ENCODE data around the gene TET2.

Gene TET2

GRCh38 chr4:105230287-105230686 is 83.6 kb downstream of the TET2 start:
- no peaks in the 10 kb centered on the region for H3K4me1 ChIP-seq
- H2AFZ ChIP-seq, result no peak overlapping the region
- no peak overlapping the region for H3K9ac ChIP-seq
- H3K36me3 ChIP-seq (ENCODE audit: control insufficient read depth, insufficient read depth, low read length), result no peaks in the 10 kb centered on the region
- H3K4me2 ChIP-seq (ENCODE audit: low read length), result no peak overlapping the region
- no peak overlapping the region for H3K4me3 ChIP-seq (ENCODE audit: low read depth, low read length)
- peaks cover 2% of the 10 kb centered on the region for H3K79me2 ChIP-seq
- H3K27me3 ChIP-seq (ENCODE audit: control insufficient read depth, insufficient read depth, low read length), result no peaks in the 10 kb centered on the region
- no peak overlapping the region for H3K27ac ChIP-seq
- TF ChIP-seq CTCF (IDR thresholded peaks at IDR 0.05), result no peak
- H3K9me3 ChIP-seq (ENCODE audit: control insufficient read depth, low read length), result no peaks in the 10 kb centered on the region

GRCh38 chr4:105232374-105232773 is 85.7 kb downstream of the TET2 start:
- Histone ChIP-seq H2AFZ (no peak overlapping the region), H3K27ac (no peak overlapping the region), H3K4me3 (ENCODE audit: low read depth, low read length) (no peak overlapping the region), H3K27me3 (ENCODE audit: control insufficient read depth, insufficient read depth, low read length) (no peaks in the 10 kb centered on the region), H3K79me2 (peaks cover 2% of the 10 kb centered on the region), H3K4me2 (ENCODE audit: low read length) (no peak overlapping the region), H3K9ac (no peak overlapping the region), H3K9me3 (ENCODE audit: control insufficient read depth, low read length) (no peaks in the 10 kb centered on the region), H3K4me1 (no peaks in the 10 kb centered on the region), H3K36me3 (ENCODE audit: control insufficient read depth, insufficient read depth, low read length) (no peaks in the 10 kb centered on the region)
- no peak for TF ChIP-seq CTCF (IDR thresholded peaks at IDR 0.05)

DNA sequence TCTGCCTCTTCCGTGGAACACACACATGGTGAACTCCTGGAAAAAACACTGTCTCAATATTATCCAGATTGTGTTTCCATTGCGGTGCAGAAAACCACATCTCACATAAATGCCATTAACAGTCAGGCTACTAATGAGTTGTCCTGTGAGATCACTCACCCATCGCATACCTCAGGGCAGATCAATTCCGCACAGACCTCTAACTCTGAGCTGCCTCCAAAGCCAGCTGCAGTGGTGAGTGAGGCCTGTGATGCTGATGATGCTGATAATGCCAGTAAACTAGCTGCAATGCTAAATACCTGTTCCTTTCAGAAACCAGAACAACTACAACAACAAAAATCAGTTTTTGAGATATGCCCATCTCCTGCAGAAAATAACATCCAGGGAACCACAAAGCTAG is 87.9 kb downstream of the TET2 start:
- H3K9ac ChIP-seq, result no peak overlapping the region
- peaks cover 2% of the 10 kb centered on the region for H3K79me2 ChIP-seq
- H3K27me3 ChIP-seq (ENCODE audit: control insufficient read depth, insufficient read depth, low read length), result no peaks in the 10 kb centered on the region
- H3K27ac ChIP-seq, result no peak overlapping the region
- no peaks in the 10 kb centered on the region for H3K36me3 ChIP-seq (ENCODE audit: control insufficient read depth, insufficient read depth, low read length)
- H3K4me3 ChIP-seq (ENCODE audit: low read depth, low read length), result no peak overlapping the region
- no peaks in the 10 kb centered on the region for H3K9me3 ChIP-seq (ENCODE audit: control insufficient read depth, low read length)
- no peak overlapping the region for H2AFZ ChIP-seq
- H3K4me2 ChIP-seq (ENCODE audit: low read length), result no peak overlapping the region
- H3K4me1 ChIP-seq, result no peaks in the 10 kb centered on the region
- TF ChIP-seq CTCF (IDR thresholded peaks at IDR 0.05), result no peak

DNA sequence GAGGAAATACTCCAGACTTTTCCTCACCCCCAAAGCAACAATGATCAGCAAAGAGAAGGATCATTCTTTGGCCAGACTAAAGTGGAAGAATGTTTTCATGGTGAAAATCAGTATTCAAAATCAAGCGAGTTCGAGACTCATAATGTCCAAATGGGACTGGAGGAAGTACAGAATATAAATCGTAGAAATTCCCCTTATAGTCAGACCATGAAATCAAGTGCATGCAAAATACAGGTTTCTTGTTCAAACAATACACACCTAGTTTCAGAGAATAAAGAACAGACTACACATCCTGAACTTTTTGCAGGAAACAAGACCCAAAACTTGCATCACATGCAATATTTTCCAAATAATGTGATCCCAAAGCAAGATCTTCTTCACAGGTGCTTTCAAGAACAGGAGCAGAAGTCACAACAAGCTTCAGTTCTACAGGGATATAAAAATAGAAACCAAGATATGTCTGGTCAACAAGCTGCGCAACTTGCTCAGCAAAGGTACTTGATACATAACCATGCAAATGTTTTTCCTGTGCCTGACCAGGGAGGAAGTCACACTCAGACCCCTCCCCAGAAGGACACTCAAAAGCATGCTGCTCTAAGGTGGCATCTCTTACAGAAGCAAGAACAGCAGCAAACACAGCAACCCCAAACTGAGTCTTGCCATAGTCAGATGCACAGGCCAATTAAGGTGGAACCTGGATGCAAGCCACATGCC is 89.7 kb downstream of the TET2 start:
- no peak overlapping the region for H3K9ac ChIP-seq
- no peak overlapping the region for H3K27ac ChIP-seq
- TF ChIP-seq CTCF (IDR thresholded peaks at IDR 0.05), result no peak
- no peak overlapping the region for H2AFZ ChIP-seq
- no peaks in the 10 kb centered on the region for H3K9me3 ChIP-seq (ENCODE audit: control insufficient read depth, low read length)
- H3K4me1 ChIP-seq, result no peaks in the 10 kb centered on the region
- H3K4me3 ChIP-seq (ENCODE audit: low read depth, low read length), result no peak overlapping the region
- no peaks in the 10 kb centered on the region for H3K27me3 ChIP-seq (ENCODE audit: control insufficient read depth, insufficient read depth, low read length)
- no peaks in the 10 kb centered on the region for H3K36me3 ChIP-seq (ENCODE audit: control insufficient read depth, insufficient read depth, low read length)
- H3K79me2 ChIP-seq, result no peaks in the 10 kb centered on the region
- no peak overlapping the region for H3K4me2 ChIP-seq (ENCODE audit: low read length)

DNA sequence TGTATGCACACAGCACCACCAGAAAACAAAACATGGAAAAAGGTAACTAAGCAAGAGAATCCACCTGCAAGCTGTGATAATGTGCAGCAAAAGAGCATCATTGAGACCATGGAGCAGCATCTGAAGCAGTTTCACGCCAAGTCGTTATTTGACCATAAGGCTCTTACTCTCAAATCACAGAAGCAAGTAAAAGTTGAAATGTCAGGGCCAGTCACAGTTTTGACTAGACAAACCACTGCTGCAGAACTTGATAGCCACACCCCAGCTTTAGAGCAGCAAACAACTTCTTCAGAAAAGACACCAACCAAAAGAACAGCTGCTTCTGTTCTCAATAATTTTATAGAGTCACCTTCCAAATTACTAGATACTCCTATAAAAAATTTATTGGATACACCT is 90.2 kb downstream of the TET2 start:
- H3K27me3 ChIP-seq (ENCODE audit: control insufficient read depth, insufficient read depth, low read length), result no peaks in the 10 kb centered on the region
- no peak overlapping the region for H2AFZ ChIP-seq
- H3K9me3 ChIP-seq (ENCODE audit: control insufficient read depth, low read length), result no peaks in the 10 kb centered on the region
- H3K9ac ChIP-seq, result no peak overlapping the region
- H3K4me3 ChIP-seq (ENCODE audit: low read depth, low read length), result no peak overlapping the region
- H3K79me2 ChIP-seq, result no peaks in the 10 kb centered on the region
- TF ChIP-seq CTCF (IDR thresholded peaks at IDR 0.05), result no peak
- no peak overlapping the region for H3K27ac ChIP-seq
- no peak overlapping the region for H3K4me2 ChIP-seq (ENCODE audit: low read length)
- no peaks in the 10 kb centered on the region for H3K36me3 ChIP-seq (ENCODE audit: control insufficient read depth, insufficient read depth, low read length)
- H3K4me1 ChIP-seq, result no peaks in the 10 kb centered on the region
